NB4 (cell line): ENCODE data around the gene TMCO1.

Experiments used
- CTCF ChIP-seq: IDR thresholded peaks from one replicate; pipeline ENCODE4 v1.5.1; 2012; ENCODE audit warnings: low read depth, low read length
- MAX ChIP-seq: IDR thresholded peaks from 2 replicates; pipeline ENCODE4 v1.6.1; 2011; ENCODE audit warnings: low read depth, low read length
- MYC ChIP-seq: IDR thresholded peaks from 2 replicates; pipeline ENCODE4 v1.6.1; 2011; ENCODE audit warnings: low read depth, low read length
- POLR2A ChIP-seq: IDR thresholded peaks from 2 replicates; pipeline ENCODE4 v1.6.1; 2011; ENCODE audit warnings: mild to moderate bottlenecking; ENCODE audit not compliant: insufficient read length; ENCODE audit errors: extremely low read depth

GRCh38 chr1:165686121-165686970 is 82.3 kb downstream of the TMCO1 start:
- TF ChIP-seq MAX, result no peak
- no peak for TF ChIP-seq POLR2A
- TF ChIP-seq CTCF, result peak; percentile 49
- TF ChIP-seq MYC, result no peak
